ENCODE measurements around the gene DBF4B. TPM values are rescaled to one million over a fixed set of nuclear protein-coding genes. Genes with fewer than 3 reads are reported as not detected.
A peak's percentile ranks its signal among the peaks of the same experiment; 100 is the strongest.

DBF4B gene
- total and polyA plus RNA-seq, 2 donors (not counting 1 experiment from before 2014, with no cell fraction given), result 2.2 to 3.3 TPM

- Histone ChIP-seq H3K27ac (ENCODE audit: insufficient read depth, low read length) (no peak overlapping the region), H3K9ac (ENCODE audit: insufficient read depth, low read length) (no peak overlapping the region), H3K9me3 (ENCODE audit: control insufficient read depth, insufficient read depth, low read depth, low read length) (no peaks in the 10 kb centered on the region), H4K20me1 (ENCODE audit: control insufficient read depth, extremely low read depth, insufficient read depth, low read length) (no peaks in the 10 kb centered on the region), H3K79me2 (ENCODE audit: control insufficient read depth, insufficient read depth, low read length) (no peaks in the 10 kb centered on the region), H3K4me3 (replicated peaks in 1 of 4; ENCODE audit: control extremely low read depth in 1 of 4, insufficient read depth in 1 of 4, low read depth in 3 of 4, low read length in 4 of 4) (no peak overlapping the region), H3K36me3 (ENCODE audit: control insufficient read depth, insufficient read depth, low read length) (no peaks in the 10 kb centered on the region), H3K27me3 (ENCODE audit: control insufficient read depth, insufficient read depth, low read length) (no peaks in the 10 kb centered on the region), H3K4me2 (ENCODE audit: extremely low read depth, insufficient read depth, low read length) (no peak overlapping the region), H3K4me1 (ENCODE audit: control insufficient read depth, extremely low read depth, insufficient read depth, low read length) (no peaks in the 10 kb centered on the region), H2AFZ (ENCODE audit: low read length) (no peak overlapping the region)
- DNase-seq (ENCODE audit: low read depth in 2 of 2), result no peak
- no peak for TF ChIP-seq EZH2 (IDR thresholded peaks at IDR 0.05; ENCODE audit: low read length, missing control alignments)
- TF ChIP-seq, protein P1, sequence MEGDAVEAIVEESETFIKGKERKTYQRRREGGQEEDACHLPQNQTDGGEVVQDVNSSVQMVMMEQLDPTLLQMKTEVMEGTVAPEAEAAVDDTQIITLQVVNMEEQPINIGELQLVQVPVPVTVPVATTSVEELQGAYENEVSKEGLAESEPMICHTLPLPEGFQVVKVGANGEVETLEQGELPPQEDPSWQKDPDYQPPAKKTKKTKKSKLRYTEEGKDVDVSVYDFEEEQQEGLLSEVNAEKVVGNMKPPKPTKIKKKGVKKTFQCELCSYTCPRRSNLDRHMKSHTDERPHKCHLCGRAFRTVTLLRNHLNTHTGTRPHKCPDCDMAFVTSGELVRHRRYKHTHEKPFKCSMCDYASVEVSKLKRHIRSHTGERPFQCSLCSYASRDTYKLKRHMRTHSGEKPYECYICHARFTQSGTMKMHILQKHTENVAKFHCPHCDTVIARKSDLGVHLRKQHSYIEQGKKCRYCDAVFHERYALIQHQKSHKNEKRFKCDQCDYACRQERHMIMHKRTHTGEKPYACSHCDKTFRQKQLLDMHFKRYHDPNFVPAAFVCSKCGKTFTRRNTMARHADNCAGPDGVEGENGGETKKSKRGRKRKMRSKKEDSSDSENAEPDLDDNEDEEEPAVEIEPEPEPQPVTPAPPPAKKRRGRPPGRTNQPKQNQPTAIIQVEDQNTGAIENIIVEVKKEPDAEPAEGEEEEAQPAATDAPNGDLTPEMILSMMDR (conservative IDR thresholded peaks at IDR 0.05 in 1 of 2, IDR thresholded peaks at IDR 0.05 in 1 of 2; ENCODE audit: low read depth in 1 of 2, low read length in 2 of 2), result no peak
Observed at GRCh38 chr17:44787271-44787940, 78.9 kb downstream of the DBF4B start.

DNA sequence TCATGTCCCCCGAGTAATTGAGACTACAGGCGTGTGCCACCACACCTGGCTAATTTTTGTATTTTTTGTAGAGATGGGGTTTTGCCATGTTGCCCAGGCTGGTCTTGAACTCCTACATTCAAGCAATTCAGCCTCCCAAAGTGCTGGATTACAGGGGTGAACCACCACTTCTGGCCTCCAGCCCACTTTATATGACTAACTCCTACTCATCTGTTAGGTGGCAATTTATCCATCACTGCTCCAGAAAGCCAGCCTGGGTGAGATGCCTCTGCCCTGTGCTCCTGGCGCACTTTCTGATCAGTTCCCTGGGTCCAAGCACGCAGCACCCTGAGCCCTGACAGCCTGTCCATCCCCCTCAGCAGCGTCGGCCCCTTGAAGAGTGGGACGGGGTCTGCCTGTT is 79.7 kb downstream of the DBF4B start:
- DNase-seq (ENCODE audit: low read depth in 2 of 2), result no peak
- Histone ChIP-seq H3K9me3 (ENCODE audit: control insufficient read depth, insufficient read depth, low read depth, low read length) (no peaks in the 10 kb centered on the region), H3K36me3 (ENCODE audit: control insufficient read depth, insufficient read depth, low read length) (no peaks in the 10 kb centered on the region), H3K79me2 (ENCODE audit: control insufficient read depth, insufficient read depth, low read length) (no peaks in the 10 kb centered on the region), H3K4me2 (ENCODE audit: extremely low read depth, insufficient read depth, low read length) (no peak overlapping the region), H4K20me1 (ENCODE audit: control insufficient read depth, extremely low read depth, insufficient read depth, low read length) (no peaks in the 10 kb centered on the region), H3K9ac (ENCODE audit: insufficient read depth, low read length) (no peak overlapping the region), H3K27ac (ENCODE audit: insufficient read depth, low read length) (no peak overlapping the region), H3K4me1 (ENCODE audit: control insufficient read depth, extremely low read depth, insufficient read depth, low read length) (peaks cover 3% of the 10 kb centered on the region), H3K4me3 (replicated peaks in 1 of 4; ENCODE audit: control extremely low read depth in 1 of 4, insufficient read depth in 1 of 4, low read depth in 3 of 4, low read length in 4 of 4) (no peak overlapping the region), H3K27me3 (ENCODE audit: control insufficient read depth, insufficient read depth, low read length) (no peaks in the 10 kb centered on the region), H2AFZ (ENCODE audit: low read length) (no peak overlapping the region)
- TF ChIP-seq, protein P1 (conservative IDR thresholded peaks at IDR 0.05 in 1 of 2, IDR thresholded peaks at IDR 0.05 in 1 of 2; ENCODE audit: low read depth in 1 of 2, low read length in 2 of 2), result no peak
- TF ChIP-seq EZH2 (IDR thresholded peaks at IDR 0.05; ENCODE audit: low read length, missing control alignments), result no peak

- H3K9me3 ChIP-seq (ENCODE audit: control insufficient read depth, insufficient read depth, low read depth, low read length), result no peaks in the 10 kb centered on the region
- H3K27ac ChIP-seq (ENCODE audit: insufficient read depth, low read length), result no peak overlapping the region
- no peak overlapping the region for H3K9ac ChIP-seq (ENCODE audit: insufficient read depth, low read length)
- no peaks in the 10 kb centered on the region for H3K79me2 ChIP-seq (ENCODE audit: control insufficient read depth, insufficient read depth, low read length)
- no peak overlapping the region for H3K4me2 ChIP-seq (ENCODE audit: extremely low read depth, insufficient read depth, low read length)
- DNase-seq (ENCODE audit: low read depth in 2 of 2), result peak; percentile 44 to 73
- H3K4me3 ChIP-seq (replicated peaks in 1 of 4; ENCODE audit: control extremely low read depth in 1 of 4, insufficient read depth in 1 of 4, low read depth in 3 of 4, low read length in 4 of 4), result no peak overlapping the region
- H2AFZ ChIP-seq (ENCODE audit: low read length), result no peak overlapping the region
- peaks cover 23% of the 10 kb centered on the region for H3K4me1 ChIP-seq (ENCODE audit: control insufficient read depth, extremely low read depth, insufficient read depth, low read length)
- H3K27me3 ChIP-seq (ENCODE audit: control insufficient read depth, insufficient read depth, low read length), result no peaks in the 10 kb centered on the region
- no peaks in the 10 kb centered on the region for H4K20me1 ChIP-seq (ENCODE audit: control insufficient read depth, extremely low read depth, insufficient read depth, low read length)
- no peak for TF ChIP-seq EZH2 (IDR thresholded peaks at IDR 0.05; ENCODE audit: low read length, missing control alignments)
- TF ChIP-seq, protein P1 (conservative IDR thresholded peaks at IDR 0.05 in 1 of 2, IDR thresholded peaks at IDR 0.05 in 1 of 2; ENCODE audit: low read depth in 1 of 2, low read length in 2 of 2), result no peak
- H3K36me3 ChIP-seq (ENCODE audit: control insufficient read depth, insufficient read depth, low read length), result no peaks in the 10 kb centered on the region
Observed at GRCh38 chr17:44792276-44792675, 83.8 kb downstream of the DBF4B start.

Data from fibroblast of lung (primary cell).